NCI-H748 (cell line): ENCODE data around the gene OTOP1.
"Not testable (repeated sequence)": the region's sequence is repeated elsewhere in the genome, so short reads cannot be mapped to it uniquely, and the experiment has no call there.

Experiments
- DNase-seq: peaks from one replicate; lab custom pipeline; 2025; ENCODE audit not compliant: unreplicated experiment; lab: John Stamatoyannopoulos, UW

The OTOP1 gene, protein sequence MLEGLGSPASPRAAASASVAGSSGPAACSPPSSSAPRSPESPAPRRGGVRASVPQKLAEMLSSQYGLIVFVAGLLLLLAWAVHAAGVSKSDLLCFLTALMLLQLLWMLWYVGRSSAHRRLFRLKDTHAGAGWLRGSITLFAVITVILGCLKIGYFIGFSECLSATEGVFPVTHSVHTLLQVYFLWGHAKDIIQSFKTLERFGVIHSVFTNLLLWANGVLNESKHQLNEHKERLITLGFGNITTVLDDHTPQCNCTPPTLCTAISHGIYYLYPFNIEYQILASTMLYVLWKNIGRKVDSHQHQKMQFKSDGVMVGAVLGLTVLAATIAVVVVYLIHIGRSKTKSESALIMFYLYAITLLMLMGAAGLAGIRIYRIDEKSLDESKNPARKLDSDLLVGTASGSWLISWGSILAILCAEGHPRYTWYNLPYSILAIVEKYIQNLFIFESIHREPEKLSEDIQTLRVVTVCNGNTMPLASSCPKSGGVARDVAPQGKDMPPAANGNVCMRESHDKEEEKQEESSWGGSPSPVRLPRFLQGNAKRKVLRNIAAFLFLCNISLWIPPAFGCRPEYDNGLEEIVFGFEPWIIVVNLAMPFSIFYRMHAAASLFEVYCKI

DNA sequence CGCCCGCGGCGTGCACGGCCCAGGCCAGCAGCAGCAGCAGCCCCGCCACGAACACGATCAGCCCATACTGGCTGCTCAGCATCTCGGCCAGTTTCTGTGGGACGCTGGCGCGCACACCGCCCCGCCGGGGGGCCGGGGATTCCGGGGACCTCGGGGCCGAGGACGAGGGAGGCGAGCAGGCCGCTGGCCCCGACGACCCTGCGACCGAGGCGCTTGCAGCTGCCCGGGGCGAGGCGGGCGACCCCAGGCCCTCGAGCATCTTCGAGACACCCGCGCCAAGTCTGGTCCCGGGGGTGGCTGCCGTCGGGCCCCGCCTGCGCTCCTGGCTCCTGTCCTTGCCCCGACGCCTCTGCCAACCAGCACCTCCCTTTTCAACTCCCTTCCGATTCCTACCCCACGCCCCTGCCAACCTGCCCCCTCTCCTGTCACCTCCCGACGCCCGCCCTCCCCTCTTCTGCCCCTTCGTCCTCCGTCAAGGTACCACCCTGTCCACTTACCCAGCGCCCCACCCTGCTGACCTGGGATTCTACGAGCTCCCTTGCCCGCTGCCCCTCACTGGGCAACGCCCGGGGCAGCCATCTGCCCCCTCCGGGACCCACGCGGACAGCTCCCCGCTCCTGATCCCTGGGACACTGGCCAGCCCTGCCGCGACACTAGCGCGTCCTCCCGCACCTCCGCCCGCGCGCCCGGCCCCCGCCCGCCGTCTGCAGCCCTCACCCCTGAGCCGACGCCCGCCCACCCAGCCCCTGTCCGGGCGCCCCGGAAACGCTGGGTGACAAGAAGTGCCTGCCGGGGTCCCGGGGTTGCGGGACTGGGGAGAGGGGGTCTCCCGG, at the start of gene OTOP1:
Gene OTOP1 (minus strand): TSS at position 324 of the 833 bp plus-strand sequence. CDS start 65 bp downstream, at position 259.
- DNase-seq: no peak

GRCh38 chr4:4274226-4274625, 47.5 kb upstream of the OTOP1 start:
- DNase-seq: no peak

GRCh38 chr4:4271912-4272311, 45.2 kb upstream of the OTOP1 start:
- no peak for DNase-seq

GRCh38 chr4:4270529-4270928, 43.8 kb upstream of the OTOP1 start:
- DNase-seq: no peak

DNA sequence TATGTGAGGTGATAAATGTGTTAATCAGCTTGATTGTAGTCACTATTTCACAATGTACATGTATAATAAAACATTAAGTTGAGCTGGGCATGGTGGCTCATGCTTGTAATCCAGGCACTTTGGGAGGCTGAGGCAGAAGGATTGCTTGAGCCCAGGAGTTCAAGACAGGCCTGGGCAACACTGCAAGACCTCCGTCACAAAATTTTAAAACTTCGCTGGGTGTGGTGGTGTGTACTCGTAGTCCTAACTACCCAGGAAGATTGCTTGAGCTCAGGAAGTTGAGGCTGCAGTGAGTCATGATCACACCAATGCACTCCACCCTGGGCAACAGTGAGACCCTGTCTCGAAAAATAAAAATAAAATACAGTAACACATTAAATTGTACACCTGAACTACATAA, 43.1 kb upstream of the OTOP1 start:
- DNase-seq: no peak

DNA sequence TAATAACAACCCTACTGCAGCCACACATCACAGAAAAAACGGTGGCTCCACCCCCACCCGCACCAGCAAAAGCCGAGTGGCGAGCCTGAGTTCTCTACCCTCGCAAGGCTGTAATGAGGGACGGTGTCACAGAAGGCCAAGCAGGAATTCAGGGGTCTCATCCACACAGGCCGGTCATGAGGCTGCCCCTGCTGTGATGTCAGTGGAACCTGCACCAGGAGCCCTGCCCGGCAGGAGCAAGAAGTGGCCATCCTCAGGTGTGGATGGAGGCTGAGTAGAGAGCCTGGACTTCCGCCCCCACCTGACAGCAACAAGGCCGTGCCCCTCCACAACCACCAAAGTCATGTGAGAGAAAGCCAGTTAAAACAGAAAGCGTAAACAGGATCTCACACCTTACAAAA, 42.6 kb upstream of the OTOP1 start:
- DNase-seq: no peak

DNA sequence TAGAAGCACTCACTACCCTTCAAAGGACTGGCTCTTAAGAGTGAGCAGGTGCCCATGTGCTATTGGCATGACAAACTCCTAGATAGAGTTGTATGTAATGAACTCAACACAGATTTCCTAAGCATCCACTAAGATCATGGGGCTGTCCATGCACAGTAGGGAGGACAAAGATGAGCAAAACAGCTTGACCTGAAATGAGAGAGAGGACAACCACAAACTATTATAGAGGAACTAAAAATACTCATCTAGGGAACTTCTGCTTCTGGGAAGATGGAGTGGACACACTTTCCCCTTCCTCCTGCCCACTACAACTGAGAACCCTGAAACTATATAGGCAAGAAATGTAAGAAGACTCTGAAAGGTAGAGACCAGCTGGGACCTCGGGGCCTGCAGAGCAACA, 42.0 kb upstream of the OTOP1 start:
- no peak for DNase-seq

- no peak for DNase-seq
Observed at GRCh38 chr4:4267981-4268380, 41.3 kb upstream of the OTOP1 start.

DNA sequence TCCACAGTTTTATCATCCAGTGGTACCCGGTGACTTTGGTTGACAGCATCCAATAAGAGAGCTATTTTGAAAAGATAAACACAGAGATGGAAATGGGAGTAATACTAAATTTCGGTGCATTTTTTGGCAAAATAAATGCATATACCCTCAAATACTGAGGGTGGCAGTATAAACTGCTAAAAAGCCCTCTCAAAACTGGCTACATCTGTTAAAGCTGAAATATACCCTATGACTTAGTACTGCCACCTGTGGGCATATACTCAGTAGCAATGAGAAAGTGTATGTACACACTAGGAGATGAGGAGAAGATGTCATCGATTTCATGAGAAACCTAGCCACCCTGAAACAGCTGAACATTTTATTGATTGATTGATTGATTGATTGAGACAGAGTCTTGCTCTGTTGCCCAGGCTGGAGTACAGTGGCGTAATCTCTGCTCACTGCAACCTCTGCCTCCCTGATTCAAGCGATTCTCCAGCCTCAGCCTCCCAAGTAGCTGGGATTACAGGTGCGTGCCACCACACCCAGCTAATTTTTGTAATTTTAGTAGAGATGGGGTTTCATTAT, 33.5 kb upstream of the OTOP1 start:
- DNase-seq: peak; percentile 15

DNA sequence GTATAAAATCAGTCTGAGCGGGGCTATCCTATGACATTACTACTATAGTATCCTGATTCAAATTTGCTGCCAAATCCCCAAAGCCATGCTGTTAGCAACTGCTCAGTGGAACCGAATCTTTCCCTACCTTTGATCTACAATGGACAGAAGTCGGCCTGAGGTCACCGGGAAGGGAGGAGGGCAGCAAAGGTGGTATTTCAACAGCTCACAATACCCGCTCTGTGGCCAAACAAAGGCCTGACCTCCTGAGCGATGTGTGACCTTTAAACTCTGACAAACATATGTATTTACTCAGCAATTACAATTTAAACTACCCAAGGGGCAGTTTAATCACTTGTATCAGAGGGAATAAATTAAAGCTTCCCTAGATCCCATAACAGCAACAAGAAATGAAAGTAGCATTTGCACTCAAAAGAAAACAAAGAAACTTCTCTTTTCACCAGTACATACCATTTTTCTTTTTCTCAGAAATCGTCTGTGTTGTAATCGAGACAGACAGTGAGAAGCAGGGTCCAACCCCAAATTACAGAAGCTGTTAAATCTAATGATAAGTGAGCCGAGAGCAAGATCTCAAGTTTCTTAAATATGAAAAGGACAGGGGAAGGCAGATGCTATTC, 32.9 kb upstream of the OTOP1 start:
- DNase-seq: peak; percentile 0

DNA sequence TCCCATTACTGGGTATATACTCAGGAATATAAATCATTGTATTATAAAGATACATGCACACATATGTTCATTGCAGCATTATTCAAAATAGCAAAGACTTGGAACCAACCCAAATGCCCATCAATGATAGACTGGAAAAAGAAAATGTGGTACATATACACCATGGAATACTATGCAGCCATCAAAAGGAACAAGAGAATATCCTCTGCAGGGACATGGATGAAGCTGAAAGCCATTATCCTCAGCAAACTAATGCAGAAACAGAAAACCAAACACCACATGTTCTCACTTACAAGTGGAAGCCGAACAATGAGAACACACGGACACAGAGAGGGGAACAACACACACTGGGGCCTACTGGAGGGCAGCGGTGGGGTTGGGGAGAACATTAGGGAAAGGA, 31.0 kb upstream of the OTOP1 start:
- DNase-seq: not testable (repeated sequence)

DNA sequence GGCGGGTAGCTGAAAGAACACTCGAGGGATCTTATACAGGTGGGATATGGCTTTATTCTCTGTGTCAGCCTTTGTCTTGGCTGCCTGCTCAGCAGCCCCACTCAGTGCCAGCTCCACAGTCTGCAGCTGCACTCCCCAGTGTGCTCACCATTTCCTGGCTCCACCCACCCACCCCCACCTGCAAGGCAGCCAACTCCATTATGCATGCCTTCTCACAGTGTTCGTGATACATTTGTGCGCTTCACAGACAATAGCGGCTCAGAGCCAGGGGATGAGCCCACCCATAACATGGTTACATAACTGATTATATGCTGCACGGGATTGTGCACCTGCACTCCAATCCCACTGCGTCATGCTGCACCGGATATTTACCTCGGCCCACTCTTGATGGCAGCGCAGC, 30.1 kb upstream of the OTOP1 start:
- no peak for DNase-seq

DNA sequence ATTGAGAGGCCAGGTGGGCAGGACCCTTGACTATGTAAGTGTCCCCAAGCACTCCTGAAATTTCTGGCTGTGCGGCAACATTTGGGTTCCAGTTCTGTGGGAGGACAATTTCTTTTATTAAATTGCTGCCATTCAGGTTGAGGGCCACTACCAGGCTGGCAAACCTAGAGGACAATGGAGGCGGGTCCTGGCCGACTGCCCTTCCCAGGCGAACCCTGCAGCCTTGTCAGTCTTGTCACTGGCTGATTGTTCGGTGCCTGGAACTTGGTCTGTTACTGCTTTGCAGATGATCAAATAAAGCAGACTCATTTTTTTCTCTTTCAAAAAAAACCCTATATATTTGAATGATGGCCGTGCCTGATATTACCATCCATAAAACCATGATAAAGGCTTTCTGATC, 27.9 kb upstream of the OTOP1 start:
- DNase-seq: no peak

DNA sequence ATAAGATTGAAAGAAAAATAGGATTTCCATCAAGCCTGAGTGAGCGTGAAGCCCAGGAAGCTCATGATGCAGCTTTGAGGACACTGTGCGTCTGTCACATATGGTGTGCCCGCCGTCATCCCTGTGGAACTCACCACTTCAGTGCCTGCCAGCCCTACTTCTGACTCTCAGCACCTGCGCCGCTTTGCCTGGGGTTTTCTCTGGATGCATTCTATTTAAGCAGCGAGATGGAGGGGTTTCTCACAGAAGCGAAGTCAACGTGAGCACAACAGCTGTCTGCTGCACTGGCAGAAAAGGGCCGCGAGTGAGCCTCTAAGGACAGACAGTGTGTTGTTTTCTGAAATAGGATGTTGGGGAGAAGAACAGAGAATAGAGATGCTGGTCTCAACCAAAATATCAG, 27.5 kb upstream of the OTOP1 start:
- DNase-seq: no peak

DNA sequence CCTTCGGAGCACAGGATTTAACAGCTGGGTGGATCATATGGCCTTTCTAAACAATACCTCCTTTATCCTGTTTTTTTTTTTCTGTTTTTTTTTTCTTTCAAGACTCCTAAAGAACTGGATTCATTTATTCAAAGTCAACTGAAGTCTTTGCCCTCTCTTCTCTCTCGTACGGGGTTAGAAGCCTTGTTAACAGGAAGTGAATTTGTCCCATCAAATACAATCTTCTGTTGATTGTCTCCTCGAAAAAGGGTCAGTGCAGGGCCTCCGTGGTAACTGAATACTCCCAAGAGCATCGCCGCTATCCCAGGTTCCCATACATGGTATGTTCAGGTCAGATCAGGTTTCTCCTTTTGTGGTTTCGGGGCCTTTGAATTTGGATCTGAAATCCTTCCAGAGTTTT, 23.1 kb upstream of the OTOP1 start:
- DNase-seq: no peak

GRCh38 chr4:4249342-4249741, 22.6 kb upstream of the OTOP1 start:
- not testable (repeated sequence) for DNase-seq

DNA sequence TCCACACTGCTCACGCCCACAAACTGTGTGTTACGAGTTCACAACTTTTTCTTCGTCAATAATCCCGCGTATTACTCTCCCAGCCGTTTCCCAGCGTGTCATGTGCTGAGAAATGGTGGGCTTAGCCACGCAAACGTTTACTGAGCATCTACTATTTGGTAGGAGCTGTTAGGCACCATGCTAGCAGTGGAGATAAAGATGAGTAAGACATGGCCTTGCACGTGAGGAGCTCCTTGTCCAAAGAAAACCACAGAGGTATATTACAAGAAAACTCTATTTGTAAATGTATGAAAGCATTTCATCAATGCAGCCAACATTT, 22.1 kb upstream of the OTOP1 start:
- no peak for DNase-seq

DNA sequence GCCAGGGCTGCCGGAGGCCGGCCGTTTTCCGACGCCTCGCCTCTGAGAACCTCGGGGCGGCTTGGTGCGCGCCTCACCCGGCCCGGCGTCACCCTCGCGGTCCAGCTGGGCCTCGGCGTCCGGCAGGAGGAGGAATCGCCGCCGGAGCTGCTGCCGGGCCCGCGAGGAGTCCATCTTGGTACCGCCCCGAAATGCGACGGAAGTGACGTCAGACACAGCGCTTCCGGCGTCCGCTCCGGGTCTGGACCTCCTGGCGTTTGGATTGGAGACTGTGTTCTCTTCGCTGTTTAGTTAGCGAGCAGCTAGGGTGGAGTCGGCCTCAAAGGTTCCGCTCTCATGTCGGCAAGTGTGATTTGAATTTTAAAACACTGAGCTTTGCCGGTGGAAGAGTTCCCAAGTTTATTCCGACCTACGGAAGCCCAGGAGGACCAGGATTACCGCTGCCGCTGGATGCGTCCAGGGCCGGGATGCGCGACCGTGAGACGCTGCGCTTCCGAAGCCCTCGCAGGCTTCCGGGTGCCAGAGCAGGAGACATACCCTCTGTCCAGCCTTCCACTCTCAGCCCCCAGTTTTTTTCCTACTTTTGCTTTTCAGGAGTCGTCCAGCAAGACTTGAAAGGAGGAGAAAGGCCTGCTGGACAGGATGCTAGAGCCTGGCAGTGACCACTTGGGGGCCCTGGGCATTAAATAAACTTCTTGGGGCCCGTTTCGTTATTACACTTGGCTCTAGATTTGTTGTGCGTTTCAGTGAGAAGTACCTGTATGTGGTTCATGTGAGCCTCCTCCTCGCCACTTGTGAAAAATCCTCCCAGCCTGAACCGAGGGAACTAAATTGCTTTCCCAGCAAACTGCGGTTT, 21.5 kb upstream of the OTOP1 start, which contains the start of gene TMEM128:
Gene TMEM128 (minus strand): TSS at position 195 of the 856 bp plus-strand sequence. CDS start 21 bp downstream, at position 174.
- DNase-seq: peak; percentile 74

GRCh38 chr4:4247696-4248028, 20.9 kb upstream of the OTOP1 start:
- no peak for DNase-seq

GRCh38 chr4:4245172-4245571, 18.4 kb upstream of the OTOP1 start:
- no peak for DNase-seq
